H9 (cell line): Measurements from ENCODE around the gene RIMBP2. TPM values are rescaled to one million over a fixed set of nuclear protein-coding genes. Genes with fewer than 3 reads are reported as not detected.

Source experiments
- DNase-seq: peaks from one replicate; pipeline ENCODE4 v3.0.0-alpha.2; 2017
- H2AFZ ChIP-seq: one replicate; pipeline ENCODE4 v1.6.1; 2013; ENCODE audit warnings: mild to moderate bottlenecking, low read length, control low read depth, moderate library complexity
- H2AK5ac ChIP-seq: 2 replicates; pipeline ENCODE4 v1.6.1; 2013; ENCODE audit warnings: low read length, control low read depth, mixed read lengths; ENCODE audit not compliant: insufficient read length
- H2BK120ac ChIP-seq: one replicate; pipeline ENCODE4 v1.6.1; 2013; ENCODE audit warnings: low read depth, mild to moderate bottlenecking, low read length, control low read depth, inconsistent platforms; ENCODE audit not compliant: poor library complexity, severe bottlenecking
- H2BK12ac ChIP-seq: 2 replicates; pipeline ENCODE4 v1.6.1; 2013; ENCODE audit warnings: low read length, control low read depth, mixed read lengths, low read depth; ENCODE audit not compliant: insufficient read length
- H2BK15ac ChIP-seq: 2 replicates; pipeline ENCODE4 v1.6.1; 2013; ENCODE audit warnings: low read depth, low read length, control low read depth
- H2BK20ac ChIP-seq: one replicate; pipeline ENCODE4 v1.6.1; 2013; ENCODE audit warnings: low read depth, mild to moderate bottlenecking, low read length, control low read depth, inconsistent platforms; ENCODE audit not compliant: poor library complexity, severe bottlenecking
- H2BK5ac ChIP-seq: 2 replicates; pipeline ENCODE4 v1.6.1; 2013; ENCODE audit warnings: low read length, control low read depth, mixed read lengths; ENCODE audit not compliant: insufficient read length
- H3K14ac ChIP-seq: 2 replicates; pipeline ENCODE4 v1.6.1; 2013; ENCODE audit warnings: low read length, control low read depth; ENCODE audit not compliant: insufficient read depth
- H3K18ac ChIP-seq: 2 replicates; pipeline ENCODE4 v1.6.1; 2013; ENCODE audit warnings: low read depth, mild to moderate bottlenecking, mixed read lengths, low read length, control low read depth; ENCODE audit not compliant: insufficient read length
- H3K23ac ChIP-seq: 2 replicates; pipeline ENCODE4 v1.6.1; 2013; ENCODE audit warnings: low read length, control low read depth, mixed read lengths, low read depth; ENCODE audit not compliant: insufficient read length
- H3K23me2 ChIP-seq: 2 replicates; pipeline ENCODE4 v1.6.1; 2013; ENCODE audit warnings: low read depth, mild to moderate bottlenecking, mixed read lengths, low read length, control low read depth; ENCODE audit not compliant: insufficient read length, poor library complexity, severe bottlenecking
- H3K27ac ChIP-seq: 2 replicates; pipeline ENCODE4 v1.5.1; 2013; ENCODE audit warnings: low read length, control low read depth, mixed read lengths, low read depth; ENCODE audit not compliant: insufficient read length
- H3K27me3 ChIP-seq: 2 replicates; pipeline ENCODE4 v1.6.1; 2013; ENCODE audit warnings: low read length, control low read depth, inconsistent platforms; ENCODE audit not compliant: insufficient read depth
- H3K4ac ChIP-seq: 2 replicates; pipeline ENCODE4 v1.6.1; 2013; ENCODE audit warnings: low read depth, mild to moderate bottlenecking, control low read depth, inconsistent platforms, low read length, moderate library complexity
- H3K4me1 ChIP-seq: 2 replicates; pipeline ENCODE4 v1.6.1; 2013; ENCODE audit warnings: low read length, control low read depth, inconsistent platforms; ENCODE audit not compliant: insufficient read depth
- H3K4me2 ChIP-seq: 2 replicates; pipeline ENCODE4 v1.6.1; 2013; ENCODE audit warnings: low read length, control low read depth, mixed read lengths; ENCODE audit not compliant: insufficient read length, insufficient read depth
- H3K56ac ChIP-seq: 2 replicates; pipeline ENCODE4 v1.6.1; 2013; ENCODE audit warnings: low read depth, mild to moderate bottlenecking, mixed read lengths, low read length, control low read depth; ENCODE audit not compliant: insufficient read length
- H3K79me1 ChIP-seq: 2 replicates; pipeline ENCODE4 v1.6.1; 2013; ENCODE audit warnings: low read depth, mild to moderate bottlenecking, moderate library complexity, low read length, control low read depth, inconsistent platforms; ENCODE audit not compliant: insufficient read depth, poor library complexity, severe bottlenecking
- H3K79me2 ChIP-seq: 2 replicates; pipeline ENCODE4 v1.6.1; 2013; ENCODE audit warnings: low read length, control low read depth, inconsistent platforms; ENCODE audit not compliant: insufficient read depth
- H3K9ac ChIP-seq: 2 replicates; pipeline ENCODE4 v1.6.1; 2013; ENCODE audit warnings: low read length, control low read depth, mixed read lengths; ENCODE audit not compliant: insufficient read length; ENCODE audit errors: extremely low read depth
- H3K9me3 ChIP-seq: one replicate; pipeline ENCODE4 v1.6.1; 2013; ENCODE audit warnings: low read depth, low read length, inconsistent platforms; ENCODE audit not compliant: control insufficient read depth
- H3T11ph ChIP-seq: one replicate; pipeline ENCODE4 v1.6.1; 2013; ENCODE audit warnings: mild to moderate bottlenecking, low read length, control low read depth, inconsistent platforms
- H4K20me1 ChIP-seq: one replicate; pipeline ENCODE4 v1.6.1; 2013; ENCODE audit not compliant: control insufficient read depth, insufficient read length, insufficient read depth
- H4K5ac ChIP-seq: 2 replicates; pipeline ENCODE4 v1.6.1; 2013; ENCODE audit warnings: low read depth, mild to moderate bottlenecking, mixed read lengths, low read length, control low read depth; ENCODE audit not compliant: insufficient read length
- H4K8ac ChIP-seq: replicated peaks from 2 replicates; pipeline ENCODE4 v1.6.1; 2013; ENCODE audit warnings: low read length, control low read depth, mixed read lengths, low read depth; ENCODE audit not compliant: insufficient read length
- H4K91ac ChIP-seq: 2 replicates; pipeline ENCODE4 v1.6.1; 2013; ENCODE audit warnings: low read depth, mild to moderate bottlenecking, moderate library complexity, mixed read lengths, low read length, control low read depth; ENCODE audit not compliant: insufficient read length
- H3K27ac Mint-ChIP-seq, 3 experiments: 2 replicates in 2 of 3; 3 replicates in 1 of 3; pipeline ENCODE4 v1.8.0; 2020 to 2021; ENCODE audit warnings: mixed read lengths in 3 of 3, mild to moderate bottlenecking in 1 of 3, moderate library complexity in 1 of 3
- H3K27me3 Mint-ChIP-seq: 2 replicates; pipeline ENCODE4 v1.8.0; 2021; ENCODE audit warnings: low read depth, mild to moderate bottlenecking, moderate library complexity, mixed read lengths
- H3K36me3 Mint-ChIP-seq, 3 experiments: 2 replicates in 2 of 3; 3 replicates in 1 of 3; pipeline ENCODE4 v1.8.0; 2020 to 2021; ENCODE audit warnings: low read depth in 3 of 3, mixed read lengths in 3 of 3; ENCODE audit not compliant: insufficient read depth in 1 of 3
- H3K4me1 Mint-ChIP-seq, 2 experiments: 2 replicates each; pipeline ENCODE4 v1.8.0; 2020; ENCODE audit warnings: mixed read lengths in 2 of 2
- H3K4me3 Mint-ChIP-seq, 2 experiments: 2 replicates in 1 of 2; 3 replicates in 1 of 2; pipeline ENCODE4 v1.8.0; 2020 to 2021; ENCODE audit warnings: mild to moderate bottlenecking in 2 of 2, mixed read lengths in 2 of 2, moderate library complexity in 1 of 2
- H3K9me3 Mint-ChIP-seq, 2 experiments: 2 replicates in 1 of 2; 3 replicates in 1 of 2; pipeline ENCODE4 v1.8.0; 2020; ENCODE audit warnings: mild to moderate bottlenecking in 2 of 2, mixed read lengths in 2 of 2, moderate library complexity in 1 of 2
- CTCF ChIP-seq: fragments of 200-600 bp; sonication (generic); conservative IDR thresholded peaks from 3 replicates; pipeline ENCODE4 v1.8.0; 2021; ENCODE audit warnings: antibody characterized with exemption, mild to moderate bottlenecking
- whole genome bisulfite sequencing: extraction: QIAGEN DNeasy Blood & Tissue Kit; methylation state at CpG from one replicate; pipeline ENCODE4 v1.1.7; 2013; ENCODE audit warnings: missing lambda C conversion rate, low lambda C conversion rate, mixed read lengths; ENCODE audit not compliant: insufficient read length; ENCODE audit errors: extremely low coverage; 5-methylcytosine and 5-hydroxymethylcytosine counted together
- total RNA-seq: library from RNA; stranded (reverse); gene quantifications from 2 replicates; pipeline ENCODE4 v1.2.1, GENCODE V29; 2021

Gene RIMBP2
- total RNA-seq, 1 experiment from 2014 or later, result 0.70 TPM

GRCh38 chr12:130640901-130641300 is 75.2 kb downstream of the RIMBP2 start:
- H3K36me3 Mint-ChIP-seq, result peaks cover 0 to 9% (median 0%) of the 10 kb centered on the region in 3 experiments; a peak in 4 of 7 replicates
- TF ChIP-seq CTCF, result no peak
- no peak overlapping the region for H2BK120ac ChIP-seq
- no peak overlapping the region for H4K5ac ChIP-seq
- H3K23me2 ChIP-seq, result no peaks in the 10 kb centered on the region
- peaks cover 17% of the 10 kb centered on the region for H3K27me3 Mint-ChIP-seq
- no peak overlapping the region for H2AK5ac ChIP-seq
- H2BK20ac ChIP-seq, result no peak overlapping the region
- H2AFZ ChIP-seq, result no peak overlapping the region
- no peaks in the 10 kb centered on the region for H3K79me1 ChIP-seq
- no peak overlapping the region for H4K91ac ChIP-seq
- H3K4me2 ChIP-seq, result no peak overlapping the region
- no peak overlapping the region for H2BK5ac ChIP-seq
- no peak overlapping the region for H2BK15ac ChIP-seq
- no peak overlapping the region for H3K27ac ChIP-seq
- no peak overlapping the region for H3K14ac ChIP-seq
- H3K9ac ChIP-seq, result no peak overlapping the region
- no peaks in the 10 kb centered on the region for H3K79me2 ChIP-seq
- no peak overlapping the region for H3K4ac ChIP-seq
- no peak overlapping the region for H4K8ac ChIP-seq
- H3K56ac ChIP-seq, result no peak overlapping the region
- no peaks in the 10 kb centered on the region for H4K20me1 ChIP-seq
- H3K9me3 Mint-ChIP-seq, result peaks cover 11 to 15% of the 10 kb centered on the region in 2 experiments
- no peak overlapping the region for H3T11ph ChIP-seq
- H3K27ac Mint-ChIP-seq, result no peak overlapping the region
- no peak overlapping the region for H3K23ac ChIP-seq
- no peaks in the 10 kb centered on the region for H3K27me3 ChIP-seq
- H3K4me1 Mint-ChIP-seq, result peaks cover 0 to 3% of the 10 kb centered on the region in 2 experiments; a peak in 2 of 4 replicates
- H3K4me3 Mint-ChIP-seq, result no peak overlapping the region
- no CpG with 5 or more reads among the region's 11 CpGs for WGBS
- H3K18ac ChIP-seq, result no peak overlapping the region
- no peaks in the 10 kb centered on the region for H3K9me3 ChIP-seq
- no peak overlapping the region for H2BK12ac ChIP-seq
- H3K4me1 ChIP-seq, result no peaks in the 10 kb centered on the region
- no peak for DNase-seq
